OCI-LY7 (cell line): ENCODE data around the gene PTGES3.

ENCODE experiments used
- EZH2phosphoT487 ChIP-seq: fragments of 200-600 bp; sonication (generic); IDR thresholded peaks from 2 replicates; pipeline ENCODE4 v1.6.1; 2018; ENCODE audit warnings: low read depth, borderline replicate concordance, mild to moderate bottlenecking, mixed run types, antibody characterized with exemption, low read length, moderate library complexity, mixed read lengths
- TF ChIP-seq, protein P1 (sequence below): fragments of 200-600 bp; sonication (generic); conservative IDR thresholded peaks from 2 replicates; pipeline ENCODE4 v1.5.1; 2014; ENCODE audit warnings: mild to moderate bottlenecking, antibody characterized with exemption, low read length, moderate library complexity, mixed read lengths

GRCh38 chr12:56657416-56658379, 30.4 kb downstream of the PTGES3 start:
- TF ChIP-seq, protein P1, sequence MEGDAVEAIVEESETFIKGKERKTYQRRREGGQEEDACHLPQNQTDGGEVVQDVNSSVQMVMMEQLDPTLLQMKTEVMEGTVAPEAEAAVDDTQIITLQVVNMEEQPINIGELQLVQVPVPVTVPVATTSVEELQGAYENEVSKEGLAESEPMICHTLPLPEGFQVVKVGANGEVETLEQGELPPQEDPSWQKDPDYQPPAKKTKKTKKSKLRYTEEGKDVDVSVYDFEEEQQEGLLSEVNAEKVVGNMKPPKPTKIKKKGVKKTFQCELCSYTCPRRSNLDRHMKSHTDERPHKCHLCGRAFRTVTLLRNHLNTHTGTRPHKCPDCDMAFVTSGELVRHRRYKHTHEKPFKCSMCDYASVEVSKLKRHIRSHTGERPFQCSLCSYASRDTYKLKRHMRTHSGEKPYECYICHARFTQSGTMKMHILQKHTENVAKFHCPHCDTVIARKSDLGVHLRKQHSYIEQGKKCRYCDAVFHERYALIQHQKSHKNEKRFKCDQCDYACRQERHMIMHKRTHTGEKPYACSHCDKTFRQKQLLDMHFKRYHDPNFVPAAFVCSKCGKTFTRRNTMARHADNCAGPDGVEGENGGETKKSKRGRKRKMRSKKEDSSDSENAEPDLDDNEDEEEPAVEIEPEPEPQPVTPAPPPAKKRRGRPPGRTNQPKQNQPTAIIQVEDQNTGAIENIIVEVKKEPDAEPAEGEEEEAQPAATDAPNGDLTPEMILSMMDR: no peak
- no peak for TF ChIP-seq EZH2phosphoT487
